ENCODE results near the gene CXCL12.

The CXCL12 gene

GRCh38 chr10:44394696-44395381 is 9.9 kb upstream of the CXCL12 start:
- TF ChIP-seq CTCF (conservative IDR thresholded peaks at IDR 0.05) (no peak), ZFX (IDR thresholded peaks at IDR 0.05) (no peak)
- peak overlapping the region; percentile 8 for H3K27ac ChIP-seq

- TF ChIP-seq CTCF (conservative IDR thresholded peaks at IDR 0.05) (no peak), ZFX (IDR thresholded peaks at IDR 0.05) (no peak)
Measured at GRCh38 chr10:44393834-44394547, 9.1 kb upstream of the CXCL12 start.

DNA sequence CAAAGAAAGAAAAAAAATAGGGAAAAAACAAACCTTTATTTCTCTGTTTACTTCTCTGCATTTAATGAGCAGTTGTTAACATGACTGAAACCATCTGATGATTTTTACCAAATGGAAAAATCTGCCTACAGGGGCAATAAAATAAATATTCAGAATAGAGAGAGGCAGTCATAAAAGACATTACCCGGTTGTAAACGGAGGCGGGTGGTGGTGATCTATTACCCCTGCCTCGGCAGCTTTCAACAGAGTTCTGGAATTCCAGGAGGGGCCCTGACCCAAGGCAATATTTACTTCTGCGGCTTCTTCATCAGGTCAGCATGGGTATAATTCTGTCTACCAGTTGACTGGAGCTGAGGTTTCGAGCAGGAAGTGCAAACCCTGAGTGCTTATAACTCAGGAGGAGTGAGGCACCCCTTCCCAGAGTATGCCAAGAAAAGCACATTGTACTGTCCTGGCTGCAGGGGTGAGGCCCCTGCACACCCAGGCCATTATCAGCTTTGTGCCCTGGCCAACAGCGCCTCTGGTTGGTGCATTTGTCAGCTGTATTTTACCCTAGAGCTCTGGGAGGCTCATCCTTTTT is 8.2 kb upstream of the CXCL12 start:
- TF ChIP-seq ZFX (IDR thresholded peaks at IDR 0.05) (no peak), CTCF (conservative IDR thresholded peaks at IDR 0.05) (no peak)

More at GRCh38 chr10:44393834-44394547, 9.1 kb upstream of the CXCL12 start:
- H3K27ac ChIP-seq: no peak overlapping the region

GRCh38 chr10:44392420-44392819 is 7.5 kb upstream of the CXCL12 start:
- TF ChIP-seq ZFX (IDR thresholded peaks at IDR 0.05) (no peak), CTCF (conservative IDR thresholded peaks at IDR 0.05) (no peak)
- H3K27ac ChIP-seq: no peak overlapping the region

More for the DNA sequence above, 8.2 kb upstream of the CXCL12 start:
- no peak overlapping the region for H3K27ac ChIP-seq

GRCh38 chr10:44391981-44392380 is 7.1 kb upstream of the CXCL12 start:
- no peak overlapping the region for H3K27ac ChIP-seq
- TF ChIP-seq ZFX (IDR thresholded peaks at IDR 0.05) (no peak), CTCF (conservative IDR thresholded peaks at IDR 0.05) (no peak)

GRCh38 chr10:44390585-44391072 is 5.7 kb upstream of the CXCL12 start:
- TF ChIP-seq CTCF (conservative IDR thresholded peaks at IDR 0.05) (no peak), ZFX (IDR thresholded peaks at IDR 0.05) (no peak)
- H3K27ac ChIP-seq: no peak overlapping the region

DNA sequence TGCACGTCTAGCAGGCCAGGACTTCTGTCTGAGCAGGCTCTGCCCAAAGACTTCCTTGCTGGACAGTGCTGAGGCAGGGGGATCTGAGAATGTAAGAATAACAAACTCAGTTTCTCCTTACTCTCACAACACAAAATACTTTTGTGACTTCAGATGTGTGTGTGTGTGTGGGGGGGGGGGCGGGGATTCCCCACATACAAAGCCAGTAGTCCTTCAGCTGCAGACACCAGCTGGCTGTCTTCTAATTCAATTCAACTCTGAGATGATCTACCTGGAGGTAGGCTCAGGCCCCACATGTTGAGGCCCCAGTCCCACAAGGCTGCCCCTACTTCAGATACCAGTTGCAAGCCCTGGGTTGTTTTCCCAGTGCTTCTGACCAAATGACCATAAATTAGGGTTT is 4.7 kb upstream of the CXCL12 start:
- TF ChIP-seq ZFX (IDR thresholded peaks at IDR 0.05) (no peak), CTCF (conservative IDR thresholded peaks at IDR 0.05) (no peak)
- no peak overlapping the region for H3K27ac ChIP-seq
